ENCODE data around the gene CENPN. TPM values are rescaled to one million over a fixed set of nuclear protein-coding genes. Genes with fewer than 3 reads are reported as not detected.

Gene CENPN
- total RNA-seq, 1 experiment from 2014 or later, result 78.6 TPM

- TF ChIP-seq CTCF (conservative IDR thresholded peaks at IDR 0.05), result no peak
- H3K9ac ChIP-seq (ENCODE audit: extremely low read depth, insufficient read length, low read length), result no peak overlapping the region
- H4K8ac ChIP-seq (replicated peaks; ENCODE audit: insufficient read length, low read depth, low read length), result no peak overlapping the region
- H2AFZ ChIP-seq (ENCODE audit: low read length), result no peak overlapping the region
- Mint-ChIP-seq H3K9me3 (no peaks in the 10 kb centered on the region), H3K4me3 (no peak overlapping the region), H3K27ac (no peak overlapping the region), H3K4me1 (no peaks in the 10 kb centered on the region), H3K36me3 (ENCODE audit: insufficient read depth in 1 of 3, low read depth in 3 of 3) (peaks cover 0 to 2% (median 2%) of the 10 kb centered on the region in 3 experiments; a peak in 1 of 7 replicates), H3K27me3 (ENCODE audit: low read depth) (no peaks in the 10 kb centered on the region)
- no peak overlapping the region for H2BK15ac ChIP-seq (ENCODE audit: low read depth, low read length)
- H3K27ac ChIP-seq (ENCODE audit: insufficient read length, low read depth, low read length), result no peak overlapping the region
- no peaks in the 10 kb centered on the region for H3K79me2 ChIP-seq (ENCODE audit: insufficient read depth, low read length)
- no peak overlapping the region for H2BK12ac ChIP-seq (ENCODE audit: insufficient read length, low read depth, low read length)
- peaks cover 2% of the 10 kb centered on the region for H4K20me1 ChIP-seq (ENCODE audit: control insufficient read depth, insufficient read depth, insufficient read length)
- H4K91ac ChIP-seq (ENCODE audit: insufficient read length, low read depth, low read length), result no peak overlapping the region
- no CpG with 5 or more reads among the region's 4 CpGs for WGBS (ENCODE audit: extremely low coverage, insufficient read length, low lambda C conversion rate)
- no peak for DNase-seq
- no peak overlapping the region for H3K4ac ChIP-seq (ENCODE audit: low read depth, low read length)
- H3T11ph ChIP-seq (ENCODE audit: low read length), result no peak overlapping the region
- no peaks in the 10 kb centered on the region for H3K4me1 ChIP-seq (ENCODE audit: insufficient read depth, low read length)
- H2AK5ac ChIP-seq (ENCODE audit: insufficient read length, low read length), result no peak overlapping the region
- no peak overlapping the region for H2BK20ac ChIP-seq (ENCODE audit: low read depth, low read length, poor library complexity, severe bottlenecking)
- H3K23me2 ChIP-seq (ENCODE audit: insufficient read length, low read depth, low read length, poor library complexity, severe bottlenecking), result no peaks in the 10 kb centered on the region
- H2BK5ac ChIP-seq (ENCODE audit: insufficient read length, low read length), result no peak overlapping the region
- H3K9me3 ChIP-seq (ENCODE audit: control insufficient read depth, low read depth, low read length), result no peaks in the 10 kb centered on the region
- H3K4me2 ChIP-seq (ENCODE audit: insufficient read depth, insufficient read length, low read length), result no peak overlapping the region
- no peak overlapping the region for H4K5ac ChIP-seq (ENCODE audit: insufficient read length, low read depth, low read length)
- no peak overlapping the region for H3K56ac ChIP-seq (ENCODE audit: insufficient read length, low read depth, low read length)
- no peaks in the 10 kb centered on the region for H3K27me3 ChIP-seq (ENCODE audit: insufficient read depth, low read length)
- no peak overlapping the region for H2BK120ac ChIP-seq (ENCODE audit: low read depth, low read length, poor library complexity, severe bottlenecking)
- no peaks in the 10 kb centered on the region for H3K79me1 ChIP-seq (ENCODE audit: insufficient read depth, low read depth, low read length, poor library complexity, severe bottlenecking)
- no peak overlapping the region for H3K23ac ChIP-seq (ENCODE audit: insufficient read length, low read depth, low read length)
- H3K14ac ChIP-seq (ENCODE audit: insufficient read depth, low read length), result no peak overlapping the region
- H3K18ac ChIP-seq (ENCODE audit: insufficient read length, low read depth, low read length), result no peak overlapping the region
These were observed 40.4 kb upstream of the CENPN start for GRCh38 chr16:80966617-80967016.
